Erythroblast (primary cell): ENCODE data around the gene HEXD.

Source experiments
- DNase-seq, 2 experiments: peaks; one replicate each; lab custom pipeline; 2025; lab: John Stamatoyannopoulos, UW
- GATA1 ChIP-seq: IDR thresholded peaks from 2 replicates; pipeline ENCODE4 v1.6.1; 2011; ENCODE audit warnings: low read depth, mild to moderate bottlenecking, control low read depth, low read length, moderate library complexity
- POLR2A ChIP-seq: IDR thresholded peaks from 2 replicates; pipeline ENCODE4 v1.6.1; 2011; ENCODE audit warnings: mild to moderate bottlenecking, low read length

Gene HEXD

DNA sequence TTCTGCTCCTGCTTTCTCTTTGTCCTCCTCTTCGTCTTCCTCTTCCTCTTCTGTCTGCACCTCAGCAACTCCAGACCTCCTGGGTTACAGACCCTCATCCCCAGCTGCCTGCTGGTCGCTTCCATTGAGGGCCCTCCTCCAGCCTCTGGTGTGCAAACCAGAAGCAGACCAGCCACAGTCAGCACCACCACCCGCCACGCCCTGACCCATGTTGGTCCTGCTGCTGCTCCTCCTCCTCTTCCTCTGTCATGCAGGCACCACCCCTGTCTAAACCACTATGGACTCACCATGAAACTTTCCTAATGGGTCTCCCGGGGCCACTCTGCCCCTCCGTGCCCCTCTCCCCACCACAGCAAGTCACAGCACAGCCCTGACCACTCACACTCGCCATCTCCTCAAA is 11.7 kb downstream of the HEXD start:
- DNase-seq: no peak

GRCh38 chr17:82432017-82432416 is 13.9 kb downstream of the HEXD start:
- TF ChIP-seq POLR2A: no peak

More for the DNA sequence above, 11.7 kb downstream of the HEXD start:
- no peak for TF ChIP-seq POLR2A

GRCh38 chr17:82433560-82434215 is 15.5 kb downstream of the HEXD start:
- TF ChIP-seq GATA1: no peak
- no peak for TF ChIP-seq POLR2A
- no peak for DNase-seq

More at GRCh38 chr17:82432017-82432416, 13.9 kb downstream of the HEXD start:
- no peak for DNase-seq

- TF ChIP-seq POLR2A (no peak), GATA1 (no peak)
- no peak for DNase-seq
Measured at GRCh38 chr17:82434216-82434565, 16.0 kb downstream of the HEXD start.

- DNase-seq: no peak
Measured at GRCh38 chr17:82435103-82435502, 17.0 kb downstream of the HEXD start.

GRCh38 chr17:82435601-82436583 is 17.7 kb downstream of the HEXD start:
- DNase-seq: no peak
- no peak for TF ChIP-seq POLR2A
- no peak for TF ChIP-seq GATA1

More at GRCh38 chr17:82435103-82435502, 17.0 kb downstream of the HEXD start:
- TF ChIP-seq POLR2A: no peak

- no peak for DNase-seq
- no peak for TF ChIP-seq GATA1
- TF ChIP-seq POLR2A: no peak
Measured at GRCh38 chr17:82436601-82437324, 18.6 kb downstream of the HEXD start.

- TF ChIP-seq POLR2A: no peak
- TF ChIP-seq GATA1: no peak
- no peak for DNase-seq
Measured at GRCh38 chr17:82437325-82437668, 19.1 kb downstream of the HEXD start.

GRCh38 chr17:82438401-82439193 is 20.4 kb downstream of the HEXD start:
- TF ChIP-seq GATA1: no peak
- no peak for TF ChIP-seq POLR2A
- DNase-seq: no peak

DNA sequence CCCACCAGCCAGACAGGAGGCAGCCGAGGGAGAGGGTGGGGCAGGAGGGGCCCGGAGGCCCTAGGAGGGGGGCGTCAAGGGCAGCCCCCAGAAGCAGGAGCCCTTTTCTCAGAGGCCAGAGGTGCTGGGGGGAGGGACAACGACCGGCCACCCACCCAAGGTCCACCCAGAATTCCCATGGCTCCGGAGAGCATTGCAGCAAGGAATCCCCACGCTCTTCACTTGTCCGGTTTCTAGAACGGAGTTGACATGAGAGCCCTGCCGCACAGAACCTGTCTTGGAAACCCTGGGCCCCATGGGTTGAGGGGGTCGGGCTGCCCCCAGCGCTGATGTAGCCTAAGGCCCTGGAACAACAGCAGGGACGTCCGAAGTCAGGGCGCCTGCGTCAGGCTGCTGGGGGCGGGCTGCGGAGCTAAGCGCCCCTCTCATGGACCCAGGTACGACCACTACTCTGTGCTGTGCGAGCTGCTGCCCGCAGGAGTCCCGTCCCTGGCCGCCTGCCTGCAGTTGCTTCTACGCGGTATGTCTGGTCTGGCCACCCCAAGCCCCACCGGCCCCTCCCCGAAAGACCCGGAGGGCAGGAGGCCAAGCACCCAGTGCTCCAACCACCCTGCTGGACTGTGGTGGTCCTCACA is 21.2 kb downstream of the HEXD start:
- no peak for TF ChIP-seq POLR2A
- no peak for TF ChIP-seq GATA1
- DNase-seq: no peak

DNA sequence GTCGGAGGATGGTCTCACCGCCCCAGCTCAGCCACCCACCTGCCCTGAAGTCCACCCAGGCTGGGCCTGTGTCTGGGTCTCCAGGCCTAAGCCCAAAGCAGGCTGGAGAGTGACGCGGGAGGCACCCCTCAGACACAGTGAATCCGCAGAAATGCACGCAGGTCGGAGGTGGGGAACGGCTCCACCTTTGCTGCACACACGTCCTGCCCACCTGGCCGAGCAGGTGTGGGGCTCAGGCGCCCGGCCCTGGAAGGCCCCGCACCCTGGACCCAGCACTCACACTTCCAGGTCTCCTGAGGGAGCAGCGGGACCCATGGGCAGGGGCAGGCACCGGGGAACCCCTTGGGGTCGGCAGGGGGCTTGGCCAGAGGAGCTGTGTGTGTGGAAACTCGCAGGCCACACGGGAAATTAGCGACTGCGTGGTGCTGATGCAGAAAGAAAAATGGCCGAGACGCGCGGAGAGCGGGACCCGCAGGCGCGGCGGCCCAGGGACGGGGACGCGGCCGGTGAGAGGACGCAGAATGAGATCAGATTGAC is 21.8 kb downstream of the HEXD start:
- DNase-seq: no peak
- TF ChIP-seq POLR2A: no peak
- TF ChIP-seq GATA1: no peak

GRCh38 chr17:82440469-82440981 is 22.4 kb downstream of the HEXD start:
- no peak for TF ChIP-seq POLR2A
- no peak for TF ChIP-seq GATA1
- no peak for DNase-seq
